ENCODE data around the gene TTN.

DNA sequence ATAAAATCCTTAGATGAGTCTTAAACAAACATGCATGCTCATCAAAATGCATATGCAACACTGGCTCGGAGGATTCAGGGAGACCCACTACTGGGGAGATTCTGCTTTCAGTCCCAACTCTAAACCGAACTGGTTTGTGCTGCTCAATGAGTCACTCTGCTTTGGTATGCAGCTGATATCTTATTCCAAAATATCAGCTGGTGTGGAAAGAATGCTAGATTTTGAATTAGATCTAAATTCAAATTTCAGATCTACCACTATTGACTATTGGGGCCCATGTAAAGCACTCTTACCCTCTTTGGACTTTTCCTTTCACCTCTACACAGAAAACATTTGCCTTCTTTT, 39.2 kb upstream of the TTN start:
- TF ChIP-seq, protein P1, sequence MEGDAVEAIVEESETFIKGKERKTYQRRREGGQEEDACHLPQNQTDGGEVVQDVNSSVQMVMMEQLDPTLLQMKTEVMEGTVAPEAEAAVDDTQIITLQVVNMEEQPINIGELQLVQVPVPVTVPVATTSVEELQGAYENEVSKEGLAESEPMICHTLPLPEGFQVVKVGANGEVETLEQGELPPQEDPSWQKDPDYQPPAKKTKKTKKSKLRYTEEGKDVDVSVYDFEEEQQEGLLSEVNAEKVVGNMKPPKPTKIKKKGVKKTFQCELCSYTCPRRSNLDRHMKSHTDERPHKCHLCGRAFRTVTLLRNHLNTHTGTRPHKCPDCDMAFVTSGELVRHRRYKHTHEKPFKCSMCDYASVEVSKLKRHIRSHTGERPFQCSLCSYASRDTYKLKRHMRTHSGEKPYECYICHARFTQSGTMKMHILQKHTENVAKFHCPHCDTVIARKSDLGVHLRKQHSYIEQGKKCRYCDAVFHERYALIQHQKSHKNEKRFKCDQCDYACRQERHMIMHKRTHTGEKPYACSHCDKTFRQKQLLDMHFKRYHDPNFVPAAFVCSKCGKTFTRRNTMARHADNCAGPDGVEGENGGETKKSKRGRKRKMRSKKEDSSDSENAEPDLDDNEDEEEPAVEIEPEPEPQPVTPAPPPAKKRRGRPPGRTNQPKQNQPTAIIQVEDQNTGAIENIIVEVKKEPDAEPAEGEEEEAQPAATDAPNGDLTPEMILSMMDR (conservative IDR thresholded peaks at IDR 0.05): no peak
- no peak for TF ChIP-seq EZH2 (IDR thresholded peaks at IDR 0.05; ENCODE audit: low read depth)

Data from PC-9 (cell line).